Subcutaneous adipose tissue (tissue), 4 donors: ENCODE results near the gene SLC2A4RG. TPM values are rescaled to one million over a fixed set of nuclear protein-coding genes. Genes with fewer than 3 reads are reported as not detected.

Experiments
- total RNA-seq, 4 donors: library from RNA; depleted of rRNA; stranded (reverse); fragments of >200 nt; gene quantifications; one replicate each; pipeline ENCODE4 v1.1.0, GENCODE V29; 2016
- TF ChIP-seq, protein P1 (sequence below): fragments of 450-650 bp; IDR thresholded peaks from one replicate; pipeline ENCODE4 v1.5.1; 2016; ENCODE audit warnings: low read depth, mild to moderate bottlenecking, control low read depth, antibody characterized with exemption, moderate library complexity

Gene SLC2A4RG, protein sequence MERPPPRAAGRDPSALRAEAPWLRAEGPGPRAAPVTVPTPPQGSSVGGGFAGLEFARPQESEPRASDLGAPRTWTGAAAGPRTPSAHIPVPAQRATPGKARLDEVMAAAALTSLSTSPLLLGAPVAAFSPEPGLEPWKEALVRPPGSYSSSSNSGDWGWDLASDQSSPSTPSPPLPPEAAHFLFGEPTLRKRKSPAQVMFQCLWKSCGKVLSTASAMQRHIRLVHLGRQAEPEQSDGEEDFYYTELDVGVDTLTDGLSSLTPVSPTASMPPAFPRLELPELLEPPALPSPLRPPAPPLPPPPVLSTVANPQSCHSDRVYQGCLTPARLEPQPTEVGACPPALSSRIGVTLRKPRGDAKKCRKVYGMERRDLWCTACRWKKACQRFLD
- total RNA-seq: 100 to 1,000 TPM in 1 of 4 donors, 10 to 100 TPM in 2, 1 to 10 TPM in 1; 8.6 to 126 (median 28.9) TPM

DNA sequence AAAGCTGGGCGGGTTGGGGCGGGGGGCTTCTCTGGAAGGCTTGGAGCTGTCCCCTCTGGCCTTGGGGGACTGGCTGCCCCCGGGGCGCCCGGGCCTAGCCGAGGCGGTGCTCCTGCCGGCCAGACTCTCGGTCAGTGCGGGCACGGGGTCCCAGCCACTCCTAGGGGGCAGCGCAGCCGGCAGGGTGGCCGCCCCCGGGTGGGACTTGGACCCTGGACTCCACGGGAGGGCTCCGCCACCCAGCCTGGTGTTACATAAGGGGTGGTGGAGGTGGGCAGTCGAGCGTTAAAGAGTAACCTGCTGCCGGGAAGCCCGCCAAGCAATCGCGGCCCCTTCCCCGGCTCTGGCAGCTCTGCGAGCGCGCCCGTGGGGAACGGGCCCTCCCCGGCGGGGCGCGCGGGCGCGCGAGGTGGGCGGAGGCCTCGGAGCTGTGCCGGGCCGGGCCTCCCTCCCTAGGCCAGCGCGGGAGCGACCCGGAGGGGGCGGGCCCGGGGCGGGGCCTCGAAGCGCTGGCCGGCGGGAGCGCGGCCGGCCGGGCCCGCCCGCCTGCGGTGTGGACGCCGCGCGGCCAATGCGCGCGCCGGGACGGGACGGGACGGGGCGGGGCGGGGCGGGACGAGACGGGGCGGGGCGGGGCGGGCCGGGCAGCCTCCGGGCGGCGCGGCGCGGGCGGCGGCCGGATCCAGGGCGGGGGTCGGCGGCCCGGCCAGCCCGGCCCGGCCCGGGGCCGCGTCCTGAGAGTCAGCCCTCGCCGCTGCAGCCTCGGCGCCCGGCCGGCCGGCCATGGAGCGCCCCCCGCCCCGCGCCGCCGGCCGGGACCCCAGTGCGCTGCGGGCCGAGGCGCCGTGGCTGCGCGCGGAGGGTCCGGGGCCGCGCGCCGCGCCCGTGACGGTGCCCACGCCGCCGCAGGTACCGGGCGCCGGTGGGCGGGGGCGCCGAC is at the start of gene SLC2A4RG:
Gene SLC2A4RG (plus strand): TSS at position 647 of the 940 bp plus-strand sequence. CDS start 137 bp downstream, at position 784.
- TF ChIP-seq, protein P1, sequence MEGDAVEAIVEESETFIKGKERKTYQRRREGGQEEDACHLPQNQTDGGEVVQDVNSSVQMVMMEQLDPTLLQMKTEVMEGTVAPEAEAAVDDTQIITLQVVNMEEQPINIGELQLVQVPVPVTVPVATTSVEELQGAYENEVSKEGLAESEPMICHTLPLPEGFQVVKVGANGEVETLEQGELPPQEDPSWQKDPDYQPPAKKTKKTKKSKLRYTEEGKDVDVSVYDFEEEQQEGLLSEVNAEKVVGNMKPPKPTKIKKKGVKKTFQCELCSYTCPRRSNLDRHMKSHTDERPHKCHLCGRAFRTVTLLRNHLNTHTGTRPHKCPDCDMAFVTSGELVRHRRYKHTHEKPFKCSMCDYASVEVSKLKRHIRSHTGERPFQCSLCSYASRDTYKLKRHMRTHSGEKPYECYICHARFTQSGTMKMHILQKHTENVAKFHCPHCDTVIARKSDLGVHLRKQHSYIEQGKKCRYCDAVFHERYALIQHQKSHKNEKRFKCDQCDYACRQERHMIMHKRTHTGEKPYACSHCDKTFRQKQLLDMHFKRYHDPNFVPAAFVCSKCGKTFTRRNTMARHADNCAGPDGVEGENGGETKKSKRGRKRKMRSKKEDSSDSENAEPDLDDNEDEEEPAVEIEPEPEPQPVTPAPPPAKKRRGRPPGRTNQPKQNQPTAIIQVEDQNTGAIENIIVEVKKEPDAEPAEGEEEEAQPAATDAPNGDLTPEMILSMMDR: no peak

DNA sequence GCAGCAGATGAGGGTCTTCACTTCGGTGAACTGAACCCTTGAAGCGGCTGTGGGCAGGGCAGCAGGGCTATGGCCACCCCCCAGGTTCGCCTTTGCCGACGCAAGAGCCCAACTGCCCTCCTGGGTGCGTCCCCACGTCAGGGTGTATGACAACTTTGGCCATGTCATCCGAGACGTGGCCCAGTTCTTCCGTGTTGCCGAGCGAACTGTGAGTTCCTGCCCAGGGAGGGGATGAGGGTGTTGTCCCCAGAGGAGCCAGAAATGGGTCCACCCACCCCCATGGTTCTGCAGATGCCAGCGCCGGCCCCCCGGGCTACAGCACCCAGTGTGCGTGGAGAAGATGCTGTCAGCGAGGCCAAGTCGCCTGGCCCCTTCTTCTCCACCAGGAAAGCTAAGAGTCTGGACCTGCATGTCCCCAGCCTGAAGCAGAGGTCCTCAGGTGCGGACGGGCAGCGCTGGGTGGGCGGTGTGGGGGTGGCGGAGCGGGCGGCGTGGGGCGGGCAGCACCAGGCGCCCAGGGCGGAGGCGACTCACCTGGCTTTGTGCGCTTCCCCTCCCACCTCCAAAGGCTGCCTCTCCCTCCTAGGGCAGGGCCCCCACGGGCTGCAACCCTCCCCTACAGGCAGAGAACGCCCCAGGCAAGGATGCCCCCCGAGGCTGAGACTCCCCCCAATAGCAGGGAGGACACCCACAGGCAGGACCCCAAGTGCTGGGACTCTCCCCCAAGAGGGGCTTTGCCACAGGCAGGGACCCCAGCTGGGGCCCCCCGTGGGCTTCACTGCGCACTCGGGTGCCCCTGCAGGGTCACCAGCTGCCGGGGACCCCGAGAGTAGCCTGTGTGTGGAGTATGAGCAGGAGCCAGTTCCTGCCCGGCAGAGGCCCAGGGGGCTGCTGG is 49.3 kb upstream of the SLC2A4RG start:
- TF ChIP-seq, protein P1: no peak

DNA sequence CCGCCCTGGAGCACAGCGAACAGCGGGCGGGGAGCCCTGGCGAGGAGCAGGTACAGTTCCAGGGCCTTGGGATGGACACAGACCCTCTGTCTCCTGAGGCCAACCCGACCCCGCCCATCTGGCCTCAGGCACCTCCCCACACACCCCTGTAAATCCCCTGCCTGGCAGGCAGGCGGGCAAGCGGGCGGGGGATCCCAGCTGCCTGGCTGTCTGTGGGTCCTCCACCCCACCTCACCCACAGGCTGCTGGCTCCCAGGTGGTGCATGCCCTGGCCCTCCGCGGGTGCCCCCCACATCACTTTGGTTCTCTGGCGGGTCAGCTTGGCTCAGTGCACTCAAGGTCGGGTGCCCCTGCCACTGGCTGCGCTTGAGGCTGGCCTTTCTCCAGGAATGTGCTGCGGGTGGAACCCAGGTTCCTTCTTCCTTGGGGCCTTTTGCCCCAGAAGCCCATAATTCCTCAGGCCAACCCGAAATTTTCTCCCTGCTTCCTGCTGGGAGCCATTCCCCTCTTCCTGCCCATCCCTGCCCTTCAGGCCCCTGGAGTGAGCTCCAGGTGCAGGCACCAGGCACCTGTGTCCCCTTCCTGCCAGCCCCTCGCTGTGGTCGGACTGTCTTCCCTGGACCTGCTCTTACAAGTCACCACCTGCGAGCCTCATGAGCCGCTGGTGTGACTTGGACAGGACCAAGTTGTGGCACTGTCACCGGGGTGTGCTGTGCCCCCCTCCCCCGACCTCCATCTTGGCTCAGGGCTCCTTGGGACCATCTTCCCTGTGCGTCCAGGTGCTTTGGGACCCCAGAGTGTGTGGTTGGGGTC is 48.5 kb upstream of the SLC2A4RG start:
- TF ChIP-seq, protein P1: no peak

DNA sequence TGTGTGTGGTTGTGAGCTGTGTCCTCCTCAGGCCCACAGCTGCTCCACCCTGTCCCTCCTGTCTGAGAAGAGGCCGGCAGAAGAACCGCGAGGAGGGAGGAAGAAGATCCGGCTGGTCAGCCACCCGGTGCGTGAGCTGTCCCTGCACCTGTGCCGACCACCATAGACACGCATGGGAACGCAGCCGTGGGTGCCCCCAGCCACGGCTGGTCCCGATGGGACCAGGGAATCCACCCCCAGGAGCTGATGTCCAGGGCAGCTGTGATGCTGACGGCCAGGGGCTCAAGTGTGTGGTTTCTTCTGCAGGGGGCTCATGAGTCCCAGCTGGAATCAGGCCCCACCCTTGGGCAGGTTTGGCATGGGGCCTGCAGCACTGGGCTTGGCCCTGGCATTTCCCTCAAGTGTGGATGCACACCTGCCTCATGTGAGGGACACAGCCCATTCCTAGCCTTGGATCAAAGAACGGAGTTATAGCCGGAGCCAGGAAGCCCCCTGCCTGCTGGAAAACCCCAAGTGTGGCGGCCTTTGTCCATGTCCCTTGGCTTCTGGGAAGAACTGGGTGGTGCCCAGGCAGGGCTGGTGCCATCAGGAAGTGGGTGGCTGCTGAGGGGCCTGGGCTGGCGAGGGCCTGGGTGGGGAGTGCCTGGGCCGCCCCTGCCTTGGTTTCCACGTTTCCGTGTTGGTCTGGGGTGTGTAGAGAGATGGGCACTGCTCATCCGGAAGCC is 47.7 kb upstream of the SLC2A4RG start:
- TF ChIP-seq, protein P1: no peak

DNA sequence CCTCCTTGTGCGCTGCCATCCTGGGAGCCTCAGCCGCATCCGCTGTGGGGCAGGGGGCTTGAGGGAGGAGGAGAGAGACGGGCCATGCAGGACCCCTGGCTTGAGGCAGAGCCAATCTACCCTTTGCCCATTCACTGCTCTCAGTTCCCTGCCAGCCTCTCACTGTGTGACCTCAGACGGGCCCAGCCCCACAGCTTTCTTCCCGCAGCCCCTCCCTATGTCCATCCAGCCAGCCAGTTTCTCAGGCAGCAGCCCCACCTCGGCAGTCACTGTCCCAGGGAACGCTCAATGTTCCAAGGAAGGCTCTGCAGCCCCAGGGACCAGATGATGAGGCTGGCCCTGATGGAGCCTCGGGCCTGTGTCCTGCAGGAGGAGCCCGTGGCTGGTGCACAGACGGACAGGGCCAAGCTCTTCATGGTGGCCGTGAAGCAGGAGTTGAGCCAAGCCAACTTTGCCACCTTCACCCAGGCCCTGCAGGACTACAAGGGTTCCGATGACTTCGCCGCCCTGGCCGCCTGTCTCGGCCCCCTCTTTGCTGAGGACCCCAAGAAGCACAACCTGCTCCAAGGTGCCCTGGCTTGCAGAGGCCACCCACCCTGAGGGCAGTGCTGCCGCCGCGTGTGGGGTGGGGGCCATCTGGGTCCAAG is 47.0 kb upstream of the SLC2A4RG start:
- TF ChIP-seq, protein P1: no peak
